ENCODE results near the gene FAM53A.
"Not testable (repeated sequence)": the region's sequence is repeated elsewhere in the genome, so short reads cannot be mapped to it uniquely, and the experiment has no call there.

The FAM53A gene

DNA sequence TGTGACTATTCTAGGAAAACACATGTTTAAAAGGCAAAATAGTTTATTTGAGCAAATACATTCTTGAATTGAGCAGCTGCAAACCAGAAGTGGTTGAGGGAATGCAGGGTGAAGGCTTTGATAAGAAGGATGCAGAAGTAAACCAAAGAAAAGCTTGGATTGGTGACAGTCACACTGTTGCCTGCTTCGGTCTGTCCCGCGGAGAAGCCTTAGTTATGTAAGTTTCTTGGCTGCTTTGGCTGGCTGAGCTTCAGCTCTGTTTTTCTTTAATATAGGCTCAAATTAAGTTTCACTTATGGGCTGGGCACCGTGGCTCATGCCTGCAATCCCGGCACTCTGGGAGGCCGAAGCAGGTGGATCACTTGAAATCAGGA is 67.6 kb downstream of the FAM53A start:
- no peak for DNase-seq

DNA sequence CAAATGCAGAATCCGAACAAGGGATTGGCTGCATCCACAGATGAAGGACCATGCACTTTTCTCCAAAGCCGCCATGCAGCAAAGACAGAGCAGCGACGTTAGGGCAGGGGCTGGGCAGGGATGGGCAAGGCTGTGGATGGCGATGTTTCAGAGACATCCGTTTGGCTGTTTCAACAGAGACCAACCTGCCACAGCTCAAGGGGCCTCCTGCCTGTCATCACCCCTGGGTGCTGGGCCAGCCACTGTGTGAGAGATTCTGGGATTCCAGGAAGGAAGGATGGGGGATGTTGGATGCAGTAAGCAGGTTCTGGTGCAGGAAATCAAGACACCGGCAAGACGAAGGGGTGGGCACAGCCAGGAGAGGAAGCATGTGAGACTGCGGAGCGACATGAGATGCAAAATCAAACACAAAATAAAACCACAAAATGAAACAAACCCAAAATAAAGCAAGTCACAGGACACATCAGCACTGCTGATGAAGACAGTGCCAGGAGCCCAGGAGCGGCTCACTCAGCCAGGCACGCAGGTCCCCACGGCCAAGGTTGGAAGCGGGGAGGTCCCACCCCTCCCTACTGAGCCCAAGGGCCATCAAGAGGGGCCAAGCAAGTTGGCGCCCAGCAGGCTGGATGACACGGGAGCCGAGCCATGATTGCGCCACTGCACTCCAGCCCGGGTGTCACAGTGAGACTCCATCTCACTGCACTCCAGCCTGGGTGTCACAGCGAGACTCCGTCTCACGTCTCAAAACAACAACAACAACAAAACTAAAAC is 68.1 kb downstream of the FAM53A start:
- DNase-seq, result no peak

DNA sequence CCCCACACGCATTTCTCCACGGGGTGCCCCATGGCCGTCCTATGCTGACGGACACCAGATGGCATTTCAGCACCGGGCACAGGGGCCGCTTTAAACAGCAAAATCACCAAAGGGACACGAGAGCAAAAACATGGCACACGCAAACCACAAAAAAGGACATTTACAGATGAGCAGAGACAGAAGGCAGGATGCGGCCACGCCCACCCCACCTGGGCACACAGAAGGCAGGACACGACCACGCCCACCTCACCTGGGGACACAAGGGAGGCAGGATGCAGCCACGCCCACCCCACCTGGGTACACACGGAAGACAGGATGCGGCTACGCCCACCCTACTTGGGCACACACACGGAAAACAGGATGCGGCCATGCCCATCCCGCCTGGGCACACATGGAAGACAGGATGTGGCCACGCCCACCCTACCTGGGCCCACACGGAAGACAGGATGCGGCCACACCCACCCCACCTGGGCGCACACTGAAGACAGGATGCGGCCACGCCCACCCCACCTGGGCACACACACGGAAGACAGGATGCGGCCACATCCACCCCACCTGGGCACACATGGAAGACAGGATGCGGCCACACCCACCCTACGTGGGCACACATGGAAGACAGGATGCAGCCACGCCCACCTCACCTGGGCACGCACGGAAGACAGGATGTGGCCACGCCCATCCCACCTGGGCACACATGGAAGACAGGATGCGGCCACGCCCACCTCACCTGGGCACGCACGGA is 69.1 kb downstream of the FAM53A start:
- DNase-seq, result no peak

GRCh38 chr4:1614502-1614853 is 69.6 kb downstream of the FAM53A start:
- DNase-seq, result no peak

DNA sequence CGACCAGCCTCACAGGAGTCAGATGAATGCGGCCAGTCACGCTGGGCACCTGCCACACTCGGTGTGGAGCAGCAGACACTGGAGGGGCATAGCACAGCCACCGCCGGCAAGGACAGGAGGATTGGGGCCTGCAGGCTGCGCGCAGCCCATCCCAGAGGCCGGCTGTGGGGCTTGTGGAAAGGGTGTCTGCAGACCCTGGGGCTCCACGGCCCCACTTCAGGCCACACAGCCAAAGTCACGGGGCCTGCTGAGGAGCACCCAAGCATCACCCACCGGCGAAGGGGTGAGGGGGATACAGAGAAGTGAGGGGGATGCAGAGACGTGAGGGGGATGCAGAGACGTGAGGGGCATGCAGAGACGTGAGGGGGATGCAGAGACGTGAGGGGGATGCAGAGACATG is 70.1 kb downstream of the FAM53A start:
- no peak for DNase-seq

DNA sequence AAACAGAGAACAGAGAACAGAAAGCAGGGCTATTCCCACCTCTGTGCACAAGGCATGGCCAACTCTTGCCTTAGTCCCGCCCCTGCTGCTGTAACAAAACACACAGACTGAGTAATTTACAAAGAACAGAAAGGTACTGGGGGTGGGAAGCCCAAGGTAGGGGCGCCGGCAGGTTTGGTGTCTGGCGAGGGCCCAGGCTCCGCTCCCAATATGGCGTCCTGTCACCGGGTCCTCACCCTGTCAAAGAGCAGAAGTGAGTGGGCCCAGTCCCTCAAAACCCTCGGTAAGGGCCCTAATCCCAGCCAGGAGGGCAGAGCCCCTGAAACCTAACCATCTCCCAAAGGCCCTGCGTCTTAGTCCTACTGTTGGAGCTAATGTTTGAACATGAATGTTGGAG is 71.0 kb downstream of the FAM53A start:
- DNase-seq, result no peak

- DNase-seq, result no peak
These were observed 71.6 kb downstream of the FAM53A start for GRCh38 chr4:1612278-1613098.

GRCh38 chr4:1611501-1611870 is 72.6 kb downstream of the FAM53A start:
- DNase-seq, result no peak

DNA sequence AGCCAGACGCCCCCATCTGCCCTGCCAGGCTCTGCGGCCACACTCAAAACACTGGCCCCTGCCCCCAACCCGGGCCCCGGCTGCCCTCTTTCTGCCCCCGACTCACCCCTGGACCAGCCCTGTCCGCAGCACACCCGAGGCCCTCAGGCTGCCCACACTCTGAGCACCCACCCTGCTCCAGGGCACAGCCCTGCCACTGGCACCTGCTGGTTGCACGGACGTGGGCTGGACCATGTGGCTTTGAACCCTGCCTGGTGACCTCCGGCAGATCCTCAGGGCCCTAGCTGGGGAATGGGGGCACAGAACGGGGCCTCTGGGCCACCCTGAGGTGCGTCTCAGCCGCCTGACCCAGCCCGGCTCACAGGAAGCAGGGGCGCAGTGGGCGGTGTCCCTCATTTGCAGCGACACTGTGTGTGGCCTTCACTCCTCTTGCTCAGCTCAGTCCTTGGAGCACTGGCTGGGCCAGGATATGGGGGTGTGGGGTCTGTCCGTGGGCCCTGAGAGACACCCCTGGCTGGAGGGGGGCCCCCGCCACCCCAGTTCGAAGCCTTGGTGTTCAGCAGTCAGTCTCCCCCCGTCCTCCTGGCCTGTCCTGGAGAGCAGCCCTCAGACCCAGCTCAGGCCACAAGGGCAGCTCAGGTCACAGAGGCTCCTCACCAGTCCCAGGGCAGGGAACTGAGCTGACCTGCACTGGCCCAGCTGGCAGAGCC is 73.2 kb downstream of the FAM53A start:
- DNase-seq, result no peak

DNA sequence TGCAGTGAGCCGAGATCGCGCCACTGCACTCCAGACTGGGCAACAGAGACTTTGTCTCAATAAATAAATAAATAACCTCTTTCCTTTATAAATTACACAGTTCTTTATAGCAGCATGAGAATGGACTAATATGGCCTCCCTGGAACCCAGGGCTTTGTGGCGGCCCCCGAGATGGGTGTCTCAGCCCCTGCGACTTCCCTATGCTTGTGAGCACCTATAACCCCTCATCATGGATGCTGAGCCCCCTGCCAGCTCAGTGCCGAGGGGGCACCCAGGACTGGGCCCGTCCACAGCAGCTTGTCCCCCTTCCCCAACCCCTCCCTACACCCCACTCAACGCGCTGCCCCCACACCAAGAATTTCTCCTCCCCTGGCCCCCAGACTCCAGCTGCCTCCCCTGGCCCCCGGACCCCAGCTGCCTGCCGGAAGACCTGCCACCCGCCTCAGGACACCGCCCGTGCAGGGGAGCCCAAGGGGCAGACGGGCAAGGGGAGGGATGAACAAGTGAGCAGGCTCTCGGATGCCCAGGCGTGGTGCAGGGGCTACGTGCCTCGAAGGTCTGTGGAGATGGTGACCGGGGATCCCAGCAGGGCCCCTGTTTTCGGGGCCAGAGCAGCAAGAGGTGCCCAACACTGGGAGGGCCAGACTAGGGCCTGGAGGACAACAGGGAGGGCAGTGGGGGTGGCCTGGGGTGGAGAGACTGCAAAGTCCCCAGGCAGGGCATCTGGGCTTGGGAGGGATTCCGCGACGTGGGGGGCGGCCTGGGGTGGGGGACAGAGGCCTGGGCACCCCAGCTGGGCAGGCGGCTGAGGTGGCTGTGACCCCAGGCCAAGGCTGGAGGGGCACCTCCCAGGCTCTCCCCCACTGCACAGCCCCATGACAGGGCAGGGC is 74.0 kb downstream of the FAM53A start:
- DNase-seq, result no peak

DNA sequence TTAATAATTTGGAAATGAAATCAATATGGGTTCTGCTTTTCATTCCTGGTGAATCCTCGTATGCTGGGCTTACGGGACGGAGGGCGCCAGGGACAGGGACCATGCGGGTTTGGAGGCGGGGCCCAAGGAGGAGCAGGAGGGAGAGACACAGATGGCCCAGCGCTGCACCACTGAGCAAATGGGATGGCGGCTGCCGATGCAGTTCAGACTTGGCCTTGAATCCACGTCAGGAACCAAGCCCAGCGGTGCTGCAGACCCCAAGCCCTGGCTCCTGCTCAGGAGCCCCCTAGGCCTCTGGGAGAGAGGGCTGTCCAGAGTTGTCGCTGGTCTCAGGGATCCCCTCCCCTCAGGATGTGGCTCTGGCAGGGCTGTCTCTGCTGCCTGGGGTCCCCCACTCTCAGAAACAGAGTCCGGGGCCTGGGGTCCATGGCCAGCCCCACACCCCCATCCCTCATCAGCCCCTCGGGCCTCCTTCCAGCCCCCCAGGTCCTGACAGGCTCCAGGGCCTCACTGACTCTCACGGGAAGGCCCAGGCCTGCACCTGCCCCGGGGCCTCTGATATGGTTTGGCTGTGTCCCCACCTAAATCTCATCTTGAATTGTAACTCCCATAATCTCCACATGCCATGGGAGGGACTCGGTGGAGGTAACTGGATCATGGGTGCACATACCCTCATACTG is 75.2 kb downstream of the FAM53A start:
- DNase-seq, result no peak

DNA sequence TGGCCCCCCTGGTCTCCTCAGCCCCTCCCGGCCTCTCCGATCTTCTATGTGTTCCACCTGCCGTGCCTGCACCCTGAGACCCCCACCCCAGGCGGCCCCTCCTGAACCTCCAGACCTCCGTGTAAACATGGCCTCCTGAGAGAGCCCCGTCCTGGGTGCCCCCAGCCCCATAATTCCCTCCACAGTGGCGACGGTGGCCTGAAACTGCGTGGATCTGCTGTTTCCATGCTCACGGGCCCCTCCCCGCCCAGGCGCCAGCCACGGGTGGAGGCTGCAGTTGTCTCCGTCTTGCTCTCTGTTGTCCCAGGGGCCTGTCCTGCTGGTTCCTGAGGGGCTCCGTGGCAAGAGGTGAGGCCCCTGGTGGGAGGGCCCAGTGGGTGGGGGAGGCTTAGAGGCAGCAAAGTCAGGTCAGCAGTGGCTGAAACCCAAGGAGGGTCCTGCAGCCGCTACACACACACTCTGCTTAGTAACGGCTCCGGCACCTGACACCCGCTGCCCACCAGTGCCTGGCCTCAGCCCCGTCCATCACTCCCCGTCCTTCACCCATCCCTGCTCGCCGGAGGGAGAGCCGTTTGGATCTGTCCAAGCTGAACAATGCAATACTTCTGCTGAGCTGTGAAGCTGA is 75.8 kb downstream of the FAM53A start:
- no peak for DNase-seq

- not testable (repeated sequence) for DNase-seq
These were observed 76.5 kb downstream of the FAM53A start for GRCh38 chr4:1607436-1608195.

DNA sequence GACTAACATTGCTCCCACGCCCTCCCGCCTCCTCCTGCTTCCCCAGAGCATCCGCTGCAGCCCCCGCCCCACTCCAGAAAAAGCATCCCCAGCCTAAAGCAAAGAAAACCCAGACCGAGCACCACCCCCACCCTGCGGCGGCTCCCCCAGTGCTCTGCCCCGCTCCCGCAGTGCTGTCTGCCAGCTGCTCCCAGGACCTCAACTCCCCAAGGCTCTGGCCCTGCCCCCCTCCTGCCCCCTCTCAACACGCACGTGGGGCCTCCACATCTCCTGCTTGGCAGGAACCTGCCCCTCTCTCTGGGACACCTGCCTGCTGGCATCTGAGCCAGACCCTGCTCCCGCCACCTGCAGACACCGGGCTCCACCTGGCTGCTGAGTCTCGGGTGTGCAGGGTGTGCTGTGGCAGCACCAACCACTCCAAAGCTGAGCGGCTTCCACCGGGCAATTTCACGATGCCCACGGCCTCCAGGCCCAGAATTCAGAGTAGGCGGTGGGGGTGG is 79.4 kb downstream of the FAM53A start:
- DNase-seq, result no peak

DNA sequence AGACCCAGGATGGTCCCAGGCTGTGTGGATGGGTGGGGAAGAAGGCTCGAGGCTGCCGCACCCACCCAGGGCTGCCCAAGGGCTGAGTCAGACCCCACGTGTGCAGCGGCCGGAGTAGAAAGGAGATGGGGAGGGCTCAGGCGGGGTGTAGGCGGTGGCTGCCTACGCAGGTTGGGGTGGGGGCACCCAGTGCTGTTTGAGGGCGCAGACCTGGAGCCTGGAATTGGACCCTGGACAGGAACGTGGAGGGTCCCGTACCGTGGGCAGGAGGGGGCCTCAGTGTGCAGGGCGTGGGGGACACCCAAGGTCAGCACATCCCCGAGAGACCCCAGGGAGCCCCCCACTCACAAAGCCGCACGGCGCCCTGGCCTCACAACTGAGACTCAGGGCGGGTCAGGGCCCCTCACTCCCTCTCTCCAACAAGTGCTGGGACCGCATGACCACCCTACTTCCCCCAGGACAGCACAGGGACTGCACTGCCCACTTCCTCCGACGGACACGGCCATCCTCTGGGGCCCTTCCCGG is 79.9 kb downstream of the FAM53A start:
- DNase-seq, result no peak

- no peak for DNase-seq
These were observed 80.5 kb downstream of the FAM53A start for GRCh38 chr4:1603413-1604135.

DNA sequence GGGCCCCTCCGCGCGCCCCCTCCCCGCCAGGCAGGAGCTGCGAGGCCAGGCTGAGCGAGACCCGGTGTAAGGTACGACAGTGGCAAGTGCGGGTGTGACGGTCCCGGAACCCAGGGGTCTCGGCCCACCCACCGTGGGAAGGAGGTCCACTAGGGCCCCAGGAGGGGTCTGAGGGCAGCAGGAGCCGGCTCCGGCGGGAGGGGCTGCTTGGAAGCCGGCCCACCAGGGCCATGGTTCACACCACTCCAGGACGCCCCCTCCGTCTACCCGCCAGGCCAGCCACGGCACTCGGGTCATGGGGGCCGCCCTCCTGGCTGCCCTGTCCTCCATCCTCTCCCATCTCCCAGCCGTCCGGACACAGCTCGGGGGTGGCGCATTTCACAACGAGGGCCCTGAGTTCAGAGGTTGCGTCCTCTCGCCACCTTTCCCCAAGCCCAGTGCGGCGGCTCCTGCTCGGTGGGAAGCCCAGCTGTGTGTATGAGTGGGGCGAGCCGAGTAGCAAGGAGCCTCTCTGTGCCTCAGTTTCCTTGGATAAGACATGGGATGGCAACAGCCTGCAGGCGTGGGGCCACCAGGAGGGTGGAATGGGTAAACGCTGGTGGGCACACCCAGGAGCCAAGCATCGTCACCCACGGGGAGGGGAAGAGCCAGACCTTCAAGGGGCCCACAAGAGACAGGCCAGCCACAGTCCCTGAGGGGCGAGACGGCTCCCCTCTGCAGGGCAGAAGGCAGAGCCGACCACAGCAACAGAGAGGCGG is 81.3 kb downstream of the FAM53A start:
- DNase-seq, result no peak

Data from Kasumi-1 (cell line).